Right renal cortex interstitium (tissue), 3 donors: ENCODE data around the gene STAC2. TPM values are rescaled to one million over a fixed set of nuclear protein-coding genes. Genes with fewer than 3 reads are reported as not detected.
A peak's percentile ranks its signal among the peaks of the same experiment; 100 is the strongest.

Experiments
- DNase-seq, 3 donors: peaks; one replicate each; pipeline ENCODE4 v3.0.0-alpha.2; 2013; ENCODE audit warnings: low read depth in 3 of 3, low spot score in 2 of 3
- polyA plus RNA-seq, 3 donors: library from polyadenylated mRNA; unstranded; fragments of 120-200 nt; gene quantifications; one replicate each; pipeline ENCODE4 v1.2.1, GENCODE V29; 2013; ENCODE audit not compliant: insufficient read length in 3 of 3

STAC2 gene
- polyA plus RNA-seq, 3 donors = 3.5 to 3.7 (median 3.7) TPM

GRCh38 chr17:39166437-39167335 lies 59.1 kb downstream of the STAC2 start:
- no peak for DNase-seq

GRCh38 chr17:39165841-39166349 lies 59.9 kb downstream of the STAC2 start, which contains the start of gene ARL5C:
Gene ARL5C (minus strand): TSS chr17:39166161. CDS start chr17:39165760, 401 bp downstream.
- DNase-seq = no peak

- DNase-seq = no peak
Observed at GRCh38 chr17:39165178-39165840, 60.4 kb downstream of the STAC2 start.

GRCh38 chr17:39164675-39165143 lies 61.0 kb downstream of the STAC2 start:
- DNase-seq = peak; percentile 71 to 82 (median 74)

- no peak for DNase-seq
Observed at GRCh38 chr17:39161962-39162361, 63.8 kb downstream of the STAC2 start.

Other genes with a start within 250 kb of the STAC2 start
- gene PLXDC1, start 74.3 kb downstream of the STAC2 start, polyA plus RNA-seq = 1 to 10 TPM; 4.9 to 7.3 (median 5.3) TPM
- under 1 TPM in 1 of 3 donors, not detected in 2; 0.14 TPM for gene ARL5C, start 59.8 kb downstream of the STAC2 start, polyA plus RNA-seq
- gene CACNB1, start 28.3 kb downstream of the STAC2 start, polyA plus RNA-seq = 1 to 10 TPM; 6.4 to 8.2 (median 7.6) TPM
- 1,000 to 10,000 TPM; 1,930 to 2,158 (median 2,002) TPM for gene RPL19, start 25.7 kb downstream of the STAC2 start, polyA plus RNA-seq
- 10 to 100 TPM; 11.7 to 11.9 (median 11.8) TPM for gene FBXL20, start 175.7 kb upstream of the STAC2 start, polyA plus RNA-seq
- 10 to 100 TPM; 52.8 to 59.5 (median 54.2) TPM for gene MED1, start 225.3 kb upstream of the STAC2 start, polyA plus RNA-seq
- 10 to 100 TPM; 48.3 to 59.6 (median 52.7) TPM for gene CDK12, start 235.5 kb upstream of the STAC2 start, polyA plus RNA-seq